ENCODE results near the gene DUSP8.

DUSP8 gene

GRCh38 chr11:1566381-1567051, 5.6 kb downstream of the DUSP8 start:
- H3K4me3 ChIP-seq (ENCODE audit: low read depth, low read length), result no peak overlapping the region
- ChIA-PET CTCF (interaction anchor here (0.7 to 1.7 kb wide), 5 partner anchors 8 to 72 kb away, joined by 3 to 5 read pairs (median 4); no protein-coding TSS in a partner anchor), POLR2A (no interaction called here)
- no peak for TF ChIP-seq ZNF473 (tag by site-specific recombination; IDR thresholded peaks at IDR 0.05)
- TF ChIP-seq ZFHX2 (tag by site-specific recombination; conservative IDR thresholded peaks at IDR 0.05), result peak; percentile 21; the same call in 1 of the 2 replicates
- TF ChIP-seq ZNF600 (tag by site-specific recombination; IDR thresholded peaks at IDR 0.05), result 0 out of 2 replicates have a peak, but pooled peaks have one; percentile 11
- TF ChIP-seq ZIC2 (tag by site-specific recombination; IDR thresholded peaks at IDR 0.05), result peak; percentile 33
- no peak for TF ChIP-seq ZNF112 (tag by site-specific recombination; IDR thresholded peaks at IDR 0.05)
- 0 out of 2 replicates have a peak, but pooled peaks have one; percentile 5 for TF ChIP-seq SP2 (tag by site-specific recombination; IDR thresholded peaks at IDR 0.05)
- TF ChIP-seq GLIS2 (tag by site-specific recombination; IDR thresholded peaks at IDR 0.05), result peak; percentile 72
- TF ChIP-seq GLIS1 (tag by site-specific recombination; IDR thresholded peaks at IDR 0.05), result peak; percentile 77
- no peak for TF ChIP-seq ZSCAN30 (tag by site-specific recombination; IDR thresholded peaks at IDR 0.05)
- TF ChIP-seq ZNF692 (tag by site-specific recombination; IDR thresholded peaks at IDR 0.05), result peak; percentile 63
- TF ChIP-seq ZNF768 (tag by site-specific recombination; IDR thresholded peaks at IDR 0.05), result no peak
- H3K36me3 ChIP-seq (ENCODE audit: control insufficient read depth in 2 of 2, insufficient read depth in 1 of 2, low read length in 2 of 2), result peaks cover 0 to 32% of the 10 kb centered on the region in 2 experiments; a peak in 1 of 3 replicates
- no peaks in the 10 kb centered on the region; the same call in 1 of the 2 replicates for H3K4me1 ChIP-seq (ENCODE audit: control insufficient read depth, insufficient read depth, low read length)
- no peaks in the 10 kb centered on the region for H3K9me3 ChIP-seq (ENCODE audit: control insufficient read depth, insufficient read depth, low read depth, low read length)
- no peak overlapping the region for H3K27ac ChIP-seq (ENCODE audit: extremely low read depth, low read depth, low read length)

GRCh38 chr11:1565904-1566247, 6.2 kb downstream of the DUSP8 start:
- Histone ChIP-seq H3K4me1 (ENCODE audit: control insufficient read depth, insufficient read depth, low read length) (no peaks in the 10 kb centered on the region), H3K4me3 (ENCODE audit: low read depth, low read length) (no peak overlapping the region), H3K9me3 (ENCODE audit: control insufficient read depth, insufficient read depth, low read depth, low read length) (no peaks in the 10 kb centered on the region), H3K36me3 (ENCODE audit: control insufficient read depth in 2 of 2, insufficient read depth in 1 of 2, low read length in 2 of 2) (peaks cover 0 to 39% of the 10 kb centered on the region in 2 experiments; a peak in 1 of 3 replicates), H3K27ac (ENCODE audit: extremely low read depth, low read depth, low read length) (no peak overlapping the region)
- POLR2A ChIA-PET, result no interaction called here
- CTCF ChIA-PET, result interaction anchor here (0.7 to 1.3 kb wide), 4 partner anchors 9 to 30 kb away, joined by 3 to 5 read pairs (median 4); no protein-coding TSS in a partner anchor
- no peak for TF ChIP-seq ZNF433 (tag by site-specific recombination; IDR thresholded peaks at IDR 0.05; ENCODE audit: low read depth)
- no peak for TF ChIP-seq ZFP41 (tag by site-specific recombination; IDR thresholded peaks at IDR 0.05; ENCODE audit: borderline replicate concordance)
- TF ChIP-seq REPIN1 (tag by site-specific recombination; IDR thresholded peaks at IDR 0.05; ENCODE audit: low read depth), result no peak
- TF ChIP-seq ZBTB26 (tag by site-specific recombination; optimal IDR thresholded peaks at IDR 0.05), result no peak
- no peak for TF ChIP-seq ZNF266 (tag by site-specific recombination; IDR thresholded peaks at IDR 0.05; ENCODE audit: low read depth)
- TF ChIP-seq ZNF785 (tag by site-specific recombination; IDR thresholded peaks at IDR 0.05), result no peak
- no peak for TF ChIP-seq KLF16 (tag by site-specific recombination; IDR thresholded peaks at IDR 0.05)
- TF ChIP-seq ZNF354C (tag by site-specific recombination; IDR thresholded peaks at IDR 0.05; ENCODE audit: borderline replicate concordance, low read depth), result no peak
- no peak for TF ChIP-seq ZNF555 (tag by site-specific recombination; conservative IDR thresholded peaks at IDR 0.05)
- TF ChIP-seq BCL11A (tag by site-specific recombination; IDR thresholded peaks at IDR 0.05; ENCODE audit: low read depth), result no peak
- TF ChIP-seq ZNF140 (tag by site-specific recombination; IDR thresholded peaks at IDR 0.05), result no peak
- no peak for TF ChIP-seq PRDM1 (tag by site-specific recombination; IDR thresholded peaks at IDR 0.05)
- no peak for TF ChIP-seq ZBTB21 (tag by site-specific recombination; IDR thresholded peaks at IDR 0.05)
- no peak for TF ChIP-seq ZNF48 (tag by site-specific recombination; IDR thresholded peaks at IDR 0.05)
- TF ChIP-seq ZNF366 (tag by site-specific recombination; conservative IDR thresholded peaks at IDR 0.05), result no peak
